GM23338 (cell line): ENCODE results near the gene ACSF3. TPM values are rescaled to one million over a fixed set of nuclear protein-coding genes. Genes with fewer than 3 reads are reported as not detected.

Experiments used
- ATAC-seq: fragments of 200-7000 bp; cut with Tn5 transposase; 3 replicates; pipeline ENCODE4 v1.9.1; 2020
- DNase-seq: peaks from one replicate; pipeline ENCODE4 v3.0.0-alpha.2; 2015; ENCODE audit warnings: low spot score
- H2AFZ ChIP-seq: fragments of 200-600 bp; sonication (generic); 2 replicates; pipeline ENCODE4 v1.8.0; 2016; ENCODE audit warnings: antibody characterized with exemption, mild to moderate bottlenecking, moderate library complexity
- H3F3A ChIP-seq: fragments of 200-600 bp; sonication (generic); replicated peaks from 2 replicates; pipeline ENCODE4 v1.8.0; 2017; ENCODE audit warnings: antibody characterized with exemption, mixed run types, low read depth
- H3K27ac ChIP-seq: fragments of 200-600 bp; sonication (generic); 2 replicates; pipeline ENCODE4 v1.6.1; 2016; ENCODE audit warnings: low read depth
- H3K27me3 ChIP-seq: fragments of 200-600 bp; sonication (generic); 2 replicates; pipeline ENCODE4 v1.8.0; 2016; ENCODE audit warnings: mild to moderate bottlenecking, mixed run types, moderate library complexity; ENCODE audit not compliant: insufficient read depth
- H3K36me3 ChIP-seq: fragments of 200-600 bp; sonication (generic); 2 replicates; pipeline ENCODE4 v1.8.0; 2016; ENCODE audit warnings: mild to moderate bottlenecking; ENCODE audit not compliant: insufficient read depth
- H3K4me1 ChIP-seq: fragments of 200-600 bp; sonication (generic); 2 replicates; pipeline ENCODE4 v1.8.0; 2016; ENCODE audit warnings: mild to moderate bottlenecking, moderate library complexity; ENCODE audit not compliant: insufficient read depth
- H3K4me2 ChIP-seq: fragments of 200-600 bp; sonication (generic); 2 replicates; pipeline ENCODE4 v1.7.1; 2017; ENCODE audit warnings: mixed run types
- H3K4me3 ChIP-seq: fragments of 200-600 bp; sonication (generic); 2 replicates; pipeline ENCODE4 v1.6.1; 2016; ENCODE audit warnings: mixed run types
- H3K79me2 ChIP-seq: fragments of 200-600 bp; sonication (generic); replicated peaks from 2 replicates; pipeline ENCODE4 v1.8.0; 2017; ENCODE audit warnings: mild to moderate bottlenecking; ENCODE audit not compliant: insufficient read depth
- H3K9me2 ChIP-seq: fragments of 200-600 bp; sonication (generic); 2 replicates; pipeline ENCODE4 v1.8.0; 2017; ENCODE audit not compliant: insufficient read depth
- H4K20me1 ChIP-seq: fragments of 200-600 bp; sonication (generic); replicated peaks from 2 replicates; pipeline ENCODE4 v1.8.0; 2017; ENCODE audit warnings: mild to moderate bottlenecking; ENCODE audit not compliant: insufficient read depth
- H3K27ac Mint-ChIP-seq: 2 replicates; pipeline ENCODE4 v1.8.0; 2020; ENCODE audit warnings: inconsistent platforms, mild to moderate bottlenecking, moderate library complexity, mixed read lengths
- H3K27me3 Mint-ChIP-seq: 3 replicates; pipeline ENCODE4 v1.8.0; 2022; ENCODE audit warnings: low read depth, mild to moderate bottlenecking, moderate library complexity, mixed read lengths, inconsistent platforms; ENCODE audit not compliant: insufficient read depth, poor library complexity
- H3K36me3 Mint-ChIP-seq: 3 replicates; pipeline ENCODE4 v1.8.0; 2021; ENCODE audit warnings: low read depth, mild to moderate bottlenecking, inconsistent platforms, moderate library complexity, mixed read lengths
- H3K4me1 Mint-ChIP-seq: 3 replicates; pipeline ENCODE4 v1.8.0; 2020; ENCODE audit warnings: mild to moderate bottlenecking, inconsistent platforms, mixed read lengths
- H3K4me3 Mint-ChIP-seq: 3 replicates; pipeline ENCODE4 v1.8.0; 2021; ENCODE audit warnings: moderate library complexity, mild to moderate bottlenecking, inconsistent platforms, mixed read lengths
- H3K9me3 Mint-ChIP-seq: 3 replicates; pipeline ENCODE4 v1.8.0; 2020; ENCODE audit warnings: moderate library complexity, mild to moderate bottlenecking, inconsistent platforms, mixed read lengths
- CTCF ChIP-seq, 2 experiments: fragments of 200-600 bp in 1 of 2; sonication (generic) in 1 of 2; conservative IDR thresholded peaks; 2 replicates each; pipeline versions ENCODE4 v1.5.1 to v1.6.1; 2016 to 2017; ENCODE audit warnings: antibody characterized with exemption in 2 of 2, low read depth in 2 of 2, mild to moderate bottlenecking in 2 of 2, moderate library complexity in 1 of 2
- EZH2 ChIP-seq: fragments of 200-600 bp; sonication (generic); IDR thresholded peaks from one replicate; pipeline ENCODE4 v1.8.0; 2017; ENCODE audit warnings: antibody characterized with exemption, mild to moderate bottlenecking, low read depth; ENCODE audit not compliant: unreplicated experiment
- EZH2phosphoT487 ChIP-seq: fragments of 200-600 bp; sonication (generic); IDR thresholded peaks from one replicate; pipeline ENCODE4 v1.8.1; 2018; ENCODE audit warnings: antibody characterized with exemption; ENCODE audit not compliant: unreplicated experiment
- JUNB ChIP-seq: IDR thresholded peaks from one replicate; pipeline ENCODE4 v1.6.1; 2016; ENCODE audit warnings: antibody characterized with exemption; ENCODE audit not compliant: unreplicated experiment
- NANOG ChIP-seq: IDR thresholded peaks from 2 replicates; pipeline ENCODE4 v1.6.1; 2016; ENCODE audit warnings: antibody characterized with exemption, borderline replicate concordance
- POLR2AphosphoS5 ChIP-seq: IDR thresholded peaks from 2 replicates; pipeline ENCODE4 v1.6.1; 2016; ENCODE audit warnings: antibody characterized with exemption, low read depth
- STAT1 ChIP-seq: IDR thresholded peaks from one replicate; pipeline ENCODE4 v1.6.1; 2016; ENCODE audit warnings: antibody characterized with exemption; ENCODE audit not compliant: unreplicated experiment
- ZNF114 ChIP-seq: fragments of 250-450 bp; sonication (Bioruptor Pico); IDR thresholded peaks from 2 replicates; pipeline ENCODE4 v1.5.0; 2020; ENCODE audit warnings: mild to moderate bottlenecking, moderate library complexity
- ZNF331 ChIP-seq: fragments of 250-450 bp; sonication (Bioruptor Pico); IDR thresholded peaks from 2 replicates; pipeline ENCODE4 v1.5.0; 2020; ENCODE audit warnings: low read depth, mild to moderate bottlenecking, moderate library complexity
- ZNF462 ChIP-seq: fragments of 250-450 bp; sonication (Bioruptor Pico); IDR thresholded peaks from 2 replicates; pipeline ENCODE4 v1.5.0; 2020; ENCODE audit warnings: mild to moderate bottlenecking, moderate library complexity
- polyA plus RNA-seq: library from polyadenylated mRNA; unstranded; fragments of >200 nt; fragmentation: Nextera tagmentation; extraction: Ambion mirVana; gene quantifications from 2 replicates; pipeline ENCODE4 v1.2.1, GENCODE V29; 2016
- total RNA-seq: library from RNA; depleted of rRNA; stranded (reverse); fragments of >200 nt; shearing (Covaris generic); gene quantifications from 2 replicates; pipeline ENCODE4 v1.2.3, GENCODE V29; 2014

The ACSF3 gene
- total and polyA plus RNA-seq, 2 experiments from 2014 or later, result 12.8 to 23.1 TPM

- TF ChIP-seq ZNF462 (CRISPR knock-in tag) (no peak), EZH2 (no peak)
Measured at GRCh38 chr16:89055313-89055712, 38.3 kb upstream of the ACSF3 start (continued).

GRCh38 chr16:89055894-89056555, 37.6 kb upstream of the ACSF3 start:
- Mint-ChIP-seq H3K4me3 (no peak overlapping the region), H3K9me3 (no peaks in the 10 kb centered on the region), H3K27ac (no peak overlapping the region), H3K27me3 (peaks cover 2% of the 10 kb centered on the region), H3K4me1 (no peaks in the 10 kb centered on the region), H3K36me3 (no peaks in the 10 kb centered on the region)
- Histone ChIP-seq H3K4me3 (no peak overlapping the region), H2AFZ (no peak overlapping the region), H3K79me2 (no peaks in the 10 kb centered on the region), H4K20me1 (no peaks in the 10 kb centered on the region), H3K4me1 (no peaks in the 10 kb centered on the region), H3F3A (no peaks in the 10 kb centered on the region), H3K27me3 (no peaks in the 10 kb centered on the region), H3K27ac (no peak overlapping the region), H3K36me3 (no peaks in the 10 kb centered on the region), H3K4me2 (no peak overlapping the region), H3K9me2 (no peaks in the 10 kb centered on the region)
- ATAC-seq (no peak), DNase-seq (no peak)
- no peak for TF ChIP-seq ZNF331 (CRISPR knock-in tag)
- TF ChIP-seq JUNB, result no peak
- TF ChIP-seq POLR2AphosphoS5, result no peak
- no peak for TF ChIP-seq EZH2phosphoT487
- TF ChIP-seq STAT1, result no peak
- TF ChIP-seq NANOG, result no peak
- TF ChIP-seq ZNF114 (CRISPR knock-in tag), result no peak
- TF ChIP-seq CTCF (conservative IDR thresholded peaks at IDR 0.05; ENCODE audit: low read depth in 2 of 2), result no peak
